IPS DF 4.7 (cell line): ENCODE measurements around the gene ANKMY1.

ENCODE experiments used
- DNase-seq: peaks from one replicate; pipeline ENCODE4 v3.0.0-alpha.2; 2013; ENCODE audit warnings: low spot score; ENCODE audit errors: extremely low read depth

ANKMY1 gene

GRCh38 chr2:240461471-240462072 is 96.2 kb downstream of the ANKMY1 start:
- no peak for DNase-seq

GRCh38 chr2:240460781-240461431 is 96.9 kb downstream of the ANKMY1 start:
- DNase-seq = no peak

- no peak for DNase-seq
These were observed 97.5 kb downstream of the ANKMY1 start for GRCh38 chr2:240460253-240460711.

- DNase-seq = no peak
These were observed 98.2 kb downstream of the ANKMY1 start for GRCh38 chr2:240459401-240460252.

- DNase-seq = no peak
These were observed 98.8 kb downstream of the ANKMY1 start for GRCh38 chr2:240458900-240459391.

DNA sequence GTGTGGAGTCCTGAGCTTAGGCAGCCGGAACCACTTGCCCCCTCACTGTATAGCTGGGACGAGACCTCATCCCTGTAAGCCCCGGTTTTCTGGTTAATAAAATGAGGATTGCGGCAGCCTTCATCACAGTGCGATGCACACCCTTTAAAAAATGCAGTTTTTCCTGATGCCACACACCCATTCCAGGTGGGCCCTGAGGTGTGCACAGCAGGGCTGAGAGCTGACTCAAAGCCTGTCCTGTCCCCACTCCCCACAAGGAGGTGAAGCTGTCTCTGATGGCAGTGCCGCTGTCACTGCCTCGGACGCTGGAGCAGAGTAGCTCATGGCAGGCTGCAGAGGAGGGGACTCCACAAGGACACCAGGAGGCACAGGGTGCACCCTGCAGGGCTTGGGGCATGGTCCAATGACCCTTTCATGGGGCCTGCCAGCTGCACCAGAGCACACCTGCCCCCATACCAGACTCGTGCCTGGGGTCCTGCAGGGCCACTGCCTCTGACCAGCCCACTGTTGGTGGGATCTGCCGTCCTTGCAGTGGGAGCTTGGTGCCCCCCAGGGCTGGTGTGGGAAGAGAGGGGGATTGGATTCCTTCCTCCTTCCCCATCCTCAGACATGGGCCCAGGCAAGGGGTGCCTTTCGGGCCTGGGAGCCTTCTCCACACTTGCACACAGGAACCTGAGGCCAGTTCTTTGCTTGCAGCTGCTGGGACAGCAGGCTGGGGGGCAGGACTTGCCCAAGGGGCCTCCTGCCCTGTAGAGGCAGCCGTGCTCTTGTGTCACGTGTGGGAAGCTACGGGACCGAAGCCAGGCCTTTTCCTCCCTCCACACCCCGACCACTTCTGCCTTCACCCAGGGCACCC is 99.5 kb downstream of the ANKMY1 start:
- no peak for DNase-seq

DNA sequence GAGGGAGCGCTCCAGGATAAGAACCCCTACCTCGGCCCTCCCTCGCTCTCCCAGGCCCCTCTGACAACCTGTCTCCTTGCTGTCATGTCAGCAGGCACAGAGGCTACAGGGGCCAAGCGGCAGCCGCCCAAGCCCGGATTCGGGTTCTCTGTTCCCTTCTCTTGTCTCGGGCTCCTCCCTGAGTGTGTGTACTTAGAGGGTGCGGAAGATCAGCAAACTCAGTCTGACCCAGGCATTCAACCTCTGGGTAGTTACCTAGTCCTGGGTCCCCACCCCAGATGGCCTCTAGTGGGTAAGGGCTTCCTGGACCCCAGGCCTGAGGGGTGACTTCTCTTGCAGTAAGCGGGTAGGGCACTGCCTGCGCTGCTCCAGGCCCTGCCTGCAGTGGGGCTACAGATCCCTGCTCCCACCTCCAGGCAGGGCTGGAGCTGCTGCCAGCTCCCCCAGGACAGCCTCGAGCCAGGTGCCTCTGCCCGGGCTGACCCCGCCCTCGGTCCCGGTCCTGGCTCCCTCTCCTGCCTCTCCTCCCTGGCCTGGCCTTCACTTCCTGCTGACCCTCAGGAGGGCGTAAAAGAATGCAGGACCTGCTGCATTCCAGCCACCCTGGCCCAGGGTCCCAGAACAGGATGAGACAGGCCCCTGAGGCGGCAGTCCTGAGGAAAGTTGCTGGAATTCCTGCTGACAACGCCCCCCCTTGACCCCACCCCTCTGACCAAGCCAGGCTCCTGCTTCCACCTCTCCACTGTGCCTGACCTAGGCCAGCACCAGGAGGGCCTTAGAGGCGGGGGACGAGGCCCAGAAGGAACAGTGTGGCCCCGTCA is 100.4 kb downstream of the ANKMY1 start:
- DNase-seq = no peak

DNA sequence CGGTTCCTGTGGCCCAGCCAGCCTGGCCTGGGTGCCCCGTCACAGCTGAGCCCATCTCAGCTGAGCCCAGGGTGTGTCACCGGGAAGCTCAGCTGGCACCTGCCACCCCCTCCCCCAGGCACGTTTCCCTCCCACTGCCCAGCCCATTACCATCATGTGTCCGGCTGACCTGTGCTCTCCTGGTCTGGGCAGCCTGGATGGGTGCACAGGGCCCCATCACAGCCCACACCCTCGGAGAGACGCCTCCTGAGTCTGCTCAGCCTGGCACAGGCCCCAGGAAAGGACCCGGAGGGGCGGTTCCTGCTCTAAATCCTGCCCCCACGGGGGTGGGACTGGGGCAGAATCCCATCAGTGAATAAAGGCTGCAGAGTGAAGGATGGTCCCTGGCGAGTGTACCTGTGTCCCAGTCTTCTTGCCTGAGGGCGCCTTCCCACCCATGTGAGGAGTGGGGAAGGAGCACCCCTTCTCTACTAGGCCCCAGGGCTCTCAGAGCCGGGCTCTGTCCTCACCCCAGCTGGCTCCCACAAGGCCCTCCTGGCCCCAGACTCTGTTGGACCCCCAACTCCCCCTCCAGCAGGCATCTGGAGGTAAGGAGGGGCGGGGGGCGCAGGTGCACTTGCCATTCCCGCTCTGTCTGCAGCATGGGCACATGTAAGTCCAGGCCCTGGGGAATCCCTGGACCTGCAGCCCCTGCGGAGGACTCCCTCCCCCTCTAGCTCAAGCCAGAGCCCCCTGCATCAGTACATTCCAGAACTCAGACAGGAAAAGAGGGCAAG is 101.2 kb downstream of the ANKMY1 start:
- DNase-seq = no peak

DNA sequence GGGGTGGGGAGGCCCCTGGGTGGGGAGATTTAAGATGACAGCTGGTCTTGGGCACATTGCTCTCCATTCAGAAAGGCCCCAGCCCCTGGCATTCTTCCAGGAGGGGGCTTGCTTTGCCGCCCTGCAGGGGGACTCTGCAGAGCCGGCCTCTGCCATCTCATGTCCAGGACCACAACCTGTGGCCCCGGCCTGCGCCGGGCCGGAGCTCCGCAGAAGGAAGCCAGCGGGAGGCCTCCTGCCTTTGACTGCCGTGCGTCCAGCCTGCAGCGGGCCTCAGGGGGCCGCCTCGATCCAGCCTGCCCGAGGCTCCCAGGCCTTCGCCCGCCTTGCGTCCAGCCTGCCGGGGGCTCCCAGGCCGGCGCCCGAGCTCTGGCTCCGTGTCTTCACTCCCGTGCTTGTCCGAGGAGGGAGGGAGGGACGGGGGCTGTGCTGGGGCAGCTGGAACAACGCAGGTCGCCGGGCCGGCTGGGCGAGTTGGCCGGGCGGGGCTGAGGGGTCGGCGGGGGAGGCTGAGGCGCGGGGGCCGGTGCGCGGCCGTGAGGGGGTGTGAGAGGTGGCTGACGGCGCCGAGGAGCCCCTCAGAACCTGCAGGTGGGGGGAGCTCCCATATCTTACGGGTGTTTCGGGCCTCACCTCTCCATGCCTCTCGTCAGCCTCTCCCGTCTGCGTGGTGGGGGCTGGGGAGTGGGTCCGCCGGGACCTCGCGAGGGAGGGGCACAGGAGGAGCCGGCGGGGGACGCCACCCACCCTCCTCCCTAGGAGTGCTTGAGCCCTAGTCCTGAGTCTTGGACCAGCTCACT is 101.9 kb downstream of the ANKMY1 start:
- DNase-seq = no peak

- no peak for DNase-seq
These were observed 102.5 kb downstream of the ANKMY1 start for GRCh38 chr2:240455272-240455646.

- no peak for DNase-seq
These were observed 103.5 kb downstream of the ANKMY1 start for GRCh38 chr2:240454106-240454901.

- DNase-seq = no peak
These were observed 104.2 kb downstream of the ANKMY1 start for GRCh38 chr2:240453461-240454105.

- DNase-seq = no peak
These were observed 105.1 kb downstream of the ANKMY1 start for GRCh38 chr2:240452462-240453256.

DNA sequence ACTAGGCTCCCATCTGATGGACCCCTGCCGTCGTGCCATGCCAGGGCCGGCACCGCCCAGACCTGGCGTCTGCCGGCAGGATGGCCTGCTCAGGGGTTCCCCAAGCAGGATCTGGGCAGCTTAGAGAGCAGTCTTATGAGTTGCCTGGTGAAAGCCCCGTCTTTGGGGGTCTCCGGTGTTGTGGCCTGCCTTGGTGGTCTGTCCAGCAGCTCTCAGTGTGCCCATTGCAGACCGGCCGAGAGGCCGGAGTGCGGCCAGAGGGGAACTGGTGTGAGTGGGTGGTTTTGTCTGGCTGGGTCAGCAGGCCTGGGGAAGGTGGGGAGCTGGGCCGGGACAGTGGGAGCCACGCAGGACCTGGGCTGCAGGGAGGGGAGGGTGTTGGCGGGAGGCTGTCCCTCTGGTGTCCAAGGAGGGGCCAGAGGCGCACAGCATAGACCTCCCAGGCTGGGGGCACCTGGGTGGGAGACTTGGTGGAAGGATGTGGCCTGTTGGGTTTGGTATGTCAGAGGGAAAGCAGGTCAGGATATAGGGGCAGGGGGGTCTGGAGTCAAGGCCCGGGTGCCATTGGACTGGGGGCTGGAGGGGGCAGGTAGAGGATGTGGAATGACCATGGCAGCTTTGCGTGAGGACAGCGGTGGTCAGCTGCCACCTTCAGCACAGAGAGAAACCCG is 105.9 kb downstream of the ANKMY1 start:
- no peak for DNase-seq

- no peak for DNase-seq
These were observed 106.6 kb downstream of the ANKMY1 start for GRCh38 chr2:240451108-240451611.
